ENCODE results near the gene TRPM4. TPM values are rescaled to one million over a fixed set of nuclear protein-coding genes. Genes with fewer than 3 reads are reported as not detected.

TRPM4 gene
- total and polyA plus RNA-seq, 4 donors, result 8.1 to 31.2 (median 13.2) TPM

- no peak for DNase-seq (ENCODE audit: low spot score)
- Histone ChIP-seq H3K9me3 (ENCODE audit: control insufficient read depth in 4 of 4, low read length in 3 of 4) (no peaks in the 10 kb centered on the region), H3K4me1 (ENCODE audit: control insufficient read depth in 4 of 4, insufficient read depth in 4 of 4, low read length in 3 of 4) (peaks cover 0 to 6% (median 2%) of the 10 kb centered on the region in 4 donors), H3K4me3 (ENCODE audit: low read depth in 1 of 3, low read length in 3 of 3) (no peak overlapping the region), H3K36me3 (ENCODE audit: control insufficient read depth in 4 of 4, insufficient read depth in 3 of 4, low read depth in 1 of 4, low read length in 3 of 4) (no peaks in the 10 kb centered on the region), H3K27me3 (ENCODE audit: control insufficient read depth in 4 of 4, insufficient read depth in 4 of 4, low read length in 3 of 4) (peaks cover 0 to 4% (median 0%) of the 10 kb centered on the region in 4 donors), H3K9ac (ENCODE audit: low read depth in 1 of 2, low read length in 2 of 2) (no peak overlapping the region), H3K27ac (ENCODE audit: low read depth in 1 of 2, low read length in 2 of 2) (no peak overlapping the region)
- TF ChIP-seq CTCF (IDR thresholded peaks at IDR 0.05; ENCODE audit: low read depth, low read length, missing input control), result no peak
- TF ChIP-seq, protein P1, sequence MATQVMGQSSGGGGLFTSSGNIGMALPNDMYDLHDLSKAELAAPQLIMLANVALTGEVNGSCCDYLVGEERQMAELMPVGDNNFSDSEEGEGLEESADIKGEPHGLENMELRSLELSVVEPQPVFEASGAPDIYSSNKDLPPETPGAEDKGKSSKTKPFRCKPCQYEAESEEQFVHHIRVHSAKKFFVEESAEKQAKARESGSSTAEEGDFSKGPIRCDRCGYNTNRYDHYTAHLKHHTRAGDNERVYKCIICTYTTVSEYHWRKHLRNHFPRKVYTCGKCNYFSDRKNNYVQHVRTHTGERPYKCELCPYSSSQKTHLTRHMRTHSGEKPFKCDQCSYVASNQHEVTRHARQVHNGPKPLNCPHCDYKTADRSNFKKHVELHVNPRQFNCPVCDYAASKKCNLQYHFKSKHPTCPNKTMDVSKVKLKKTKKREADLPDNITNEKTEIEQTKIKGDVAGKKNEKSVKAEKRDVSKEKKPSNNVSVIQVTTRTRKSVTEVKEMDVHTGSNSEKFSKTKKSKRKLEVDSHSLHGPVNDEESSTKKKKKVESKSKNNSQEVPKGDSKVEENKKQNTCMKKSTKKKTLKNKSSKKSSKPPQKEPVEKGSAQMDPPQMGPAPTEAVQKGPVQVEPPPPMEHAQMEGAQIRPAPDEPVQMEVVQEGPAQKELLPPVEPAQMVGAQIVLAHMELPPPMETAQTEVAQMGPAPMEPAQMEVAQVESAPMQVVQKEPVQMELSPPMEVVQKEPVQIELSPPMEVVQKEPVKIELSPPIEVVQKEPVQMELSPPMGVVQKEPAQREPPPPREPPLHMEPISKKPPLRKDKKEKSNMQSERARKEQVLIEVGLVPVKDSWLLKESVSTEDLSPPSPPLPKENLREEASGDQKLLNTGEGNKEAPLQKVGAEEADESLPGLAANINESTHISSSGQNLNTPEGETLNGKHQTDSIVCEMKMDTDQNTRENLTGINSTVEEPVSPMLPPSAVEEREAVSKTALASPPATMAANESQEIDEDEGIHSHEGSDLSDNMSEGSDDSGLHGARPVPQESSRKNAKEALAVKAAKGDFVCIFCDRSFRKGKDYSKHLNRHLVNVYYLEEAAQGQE (IDR thresholded peaks at IDR 0.05), result no peak
- TF ChIP-seq JUND (IDR thresholded peaks at IDR 0.05), result no peak
- TF ChIP-seq ZBTB33 (IDR thresholded peaks at IDR 0.05), result no peak
- no peak for TF ChIP-seq HNF4G (IDR thresholded peaks at IDR 0.05)
- no peak for TF ChIP-seq YY1 (IDR thresholded peaks at IDR 0.05)
- no peak for TF ChIP-seq SP1 (IDR thresholded peaks at IDR 0.05)
- no peak for TF ChIP-seq RAD21 (IDR thresholded peaks at IDR 0.05)
- no peak for TF ChIP-seq EGR1 (IDR thresholded peaks at IDR 0.05; ENCODE audit: low read depth in 2 of 2)
- TF ChIP-seq, protein P2, sequence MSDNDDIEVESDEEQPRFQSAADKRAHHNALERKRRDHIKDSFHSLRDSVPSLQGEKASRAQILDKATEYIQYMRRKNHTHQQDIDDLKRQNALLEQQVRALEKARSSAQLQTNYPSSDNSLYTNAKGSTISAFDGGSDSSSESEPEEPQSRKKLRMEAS (IDR thresholded peaks at IDR 0.05), result no peak
- no peak for TF ChIP-seq HNF4A (conservative IDR thresholded peaks at IDR 0.05)
- TF ChIP-seq RXRA (IDR thresholded peaks at IDR 0.05), result no peak
- no peak for TF ChIP-seq ATF3 (IDR thresholded peaks at IDR 0.05)
- TF ChIP-seq GABPA (IDR thresholded peaks at IDR 0.05 in 1 of 2, conservative IDR thresholded peaks at IDR 0.05 in 1 of 2), result no peak
- no peak for TF ChIP-seq FOXA2 (IDR thresholded peaks at IDR 0.05)
- no peak for TF ChIP-seq NR2F2 (IDR thresholded peaks at IDR 0.05)
- no peak for TF ChIP-seq FOXA1 (IDR thresholded peaks at IDR 0.05)
- no peak for TF ChIP-seq TAF1 (conservative IDR thresholded peaks at IDR 0.05)
- WGBS, result 73% methylated on average over 6 of the region's 6 CpGs
These were observed 16.2 kb upstream of the TRPM4 start for GRCh38 chr19:49141352-49141751.

Measured in liver (tissue), 9 donors.